Cardiac fibroblast (primary cell): ENCODE data around the gene KAZN.

Experiments used
- DNase-seq, 2 donors: peaks; one replicate each; pipeline versions ENCODE4 v3.0.0 to v3.0.0-alpha.2; 2010; ENCODE audit warnings: low read depth in 2 of 2
- H3K4me3 ChIP-seq, 2 donors: replicated peaks in 1 of 2; 1 replicate in 1 of 2; 2 replicates in 1 of 2; pipeline ENCODE4 v1.5.1; 2011; ENCODE audit warnings: low read depth in 2 of 2, low read length in 2 of 2, mild to moderate bottlenecking in 2 of 2, moderate library complexity in 1 of 2
- TF ChIP-seq, protein P1 (sequence below): IDR thresholded peaks from one replicate; pipeline ENCODE4 v1.5.1; 2011; ENCODE audit warnings: low read depth, mild to moderate bottlenecking, low read length, inconsistent platforms

The KAZN gene

DNA sequence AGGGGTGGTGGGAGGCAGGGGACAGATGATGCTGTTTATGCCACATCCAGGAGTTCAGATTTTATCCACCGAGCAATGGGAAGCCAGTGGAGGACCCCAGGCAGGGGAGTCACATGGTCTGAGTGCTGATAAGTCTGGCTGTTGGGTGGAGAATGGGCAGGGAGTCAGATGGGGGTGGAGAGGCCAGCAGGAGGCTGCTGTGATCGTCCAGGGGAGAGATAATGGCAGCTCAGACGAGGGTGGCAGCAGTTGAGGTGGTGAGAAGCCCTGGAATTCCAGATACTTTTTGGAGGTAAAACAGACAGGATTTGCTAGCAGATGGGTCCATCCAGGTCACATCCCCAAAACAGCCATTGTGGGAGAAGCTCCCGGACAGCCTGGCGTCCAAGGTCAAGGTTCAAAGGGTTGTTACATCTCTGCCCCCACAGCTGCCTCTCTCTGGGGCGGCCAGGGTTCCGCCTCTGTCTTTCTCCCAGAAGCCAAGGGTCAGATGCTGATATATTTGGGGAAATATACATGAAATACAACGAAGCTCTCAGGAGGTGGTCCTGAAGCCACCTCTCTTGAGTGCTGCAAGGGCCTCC, 303.0 kb downstream of the KAZN start:
- DNase-seq: no peak
- TF ChIP-seq, protein P1, sequence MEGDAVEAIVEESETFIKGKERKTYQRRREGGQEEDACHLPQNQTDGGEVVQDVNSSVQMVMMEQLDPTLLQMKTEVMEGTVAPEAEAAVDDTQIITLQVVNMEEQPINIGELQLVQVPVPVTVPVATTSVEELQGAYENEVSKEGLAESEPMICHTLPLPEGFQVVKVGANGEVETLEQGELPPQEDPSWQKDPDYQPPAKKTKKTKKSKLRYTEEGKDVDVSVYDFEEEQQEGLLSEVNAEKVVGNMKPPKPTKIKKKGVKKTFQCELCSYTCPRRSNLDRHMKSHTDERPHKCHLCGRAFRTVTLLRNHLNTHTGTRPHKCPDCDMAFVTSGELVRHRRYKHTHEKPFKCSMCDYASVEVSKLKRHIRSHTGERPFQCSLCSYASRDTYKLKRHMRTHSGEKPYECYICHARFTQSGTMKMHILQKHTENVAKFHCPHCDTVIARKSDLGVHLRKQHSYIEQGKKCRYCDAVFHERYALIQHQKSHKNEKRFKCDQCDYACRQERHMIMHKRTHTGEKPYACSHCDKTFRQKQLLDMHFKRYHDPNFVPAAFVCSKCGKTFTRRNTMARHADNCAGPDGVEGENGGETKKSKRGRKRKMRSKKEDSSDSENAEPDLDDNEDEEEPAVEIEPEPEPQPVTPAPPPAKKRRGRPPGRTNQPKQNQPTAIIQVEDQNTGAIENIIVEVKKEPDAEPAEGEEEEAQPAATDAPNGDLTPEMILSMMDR: no peak
- no peak overlapping the region for H3K4me3 ChIP-seq

DNA sequence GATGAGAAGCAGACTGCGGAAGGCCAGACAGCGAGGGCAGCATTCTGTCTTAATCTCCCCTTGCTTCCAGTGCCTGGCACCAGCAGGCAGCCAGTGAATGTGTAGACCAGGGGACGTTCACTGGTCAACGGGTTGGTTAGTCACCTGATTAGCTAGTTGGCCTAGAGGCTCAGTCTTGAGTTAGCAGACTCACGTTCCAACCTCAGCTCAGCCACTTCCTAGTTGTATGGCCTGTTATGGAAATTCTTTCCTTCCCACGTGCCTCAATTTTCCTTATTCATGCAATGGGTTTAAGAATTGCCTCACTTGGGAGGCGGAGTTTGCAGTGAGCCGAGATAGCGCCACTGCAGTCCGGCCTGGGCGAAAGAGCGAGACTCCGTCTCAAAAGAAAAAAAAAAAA, 305.4 kb downstream of the KAZN start:
- no peak for DNase-seq
- H3K4me3 ChIP-seq: no peak overlapping the region
- TF ChIP-seq, protein P1: no peak

GRCh38 chr1:14906665-14907064, 308.2 kb downstream of the KAZN start:
- no peak overlapping the region for H3K4me3 ChIP-seq
- DNase-seq: no peak
- TF ChIP-seq, protein P1: no peak

DNA sequence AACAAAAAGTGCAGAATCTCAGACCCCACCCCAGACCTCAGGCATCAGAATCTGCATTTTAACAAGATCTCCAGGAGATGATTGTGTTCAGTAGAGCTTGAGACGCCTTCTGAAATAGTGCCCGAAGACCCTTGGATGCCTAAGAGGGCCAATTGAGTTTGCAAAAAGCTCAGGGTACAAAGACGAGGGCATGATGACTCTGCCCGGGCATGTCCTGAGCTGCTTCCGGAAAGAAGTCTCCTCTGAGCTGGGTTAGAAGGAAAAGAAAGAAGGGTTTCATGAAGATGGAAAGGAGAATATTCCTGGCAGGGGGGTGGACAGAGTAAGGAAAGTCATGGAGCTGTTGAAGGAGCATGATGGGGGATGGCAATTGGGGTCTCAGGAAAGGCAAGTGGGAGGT, 308.9 kb downstream of the KAZN start:
- TF ChIP-seq, protein P1: no peak
- no peak overlapping the region for H3K4me3 ChIP-seq
- DNase-seq: no peak

GRCh38 chr1:14909273-14909672, 310.8 kb downstream of the KAZN start:
- TF ChIP-seq, protein P1: no peak
- H3K4me3 ChIP-seq: no peak overlapping the region
- DNase-seq: no peak

DNA sequence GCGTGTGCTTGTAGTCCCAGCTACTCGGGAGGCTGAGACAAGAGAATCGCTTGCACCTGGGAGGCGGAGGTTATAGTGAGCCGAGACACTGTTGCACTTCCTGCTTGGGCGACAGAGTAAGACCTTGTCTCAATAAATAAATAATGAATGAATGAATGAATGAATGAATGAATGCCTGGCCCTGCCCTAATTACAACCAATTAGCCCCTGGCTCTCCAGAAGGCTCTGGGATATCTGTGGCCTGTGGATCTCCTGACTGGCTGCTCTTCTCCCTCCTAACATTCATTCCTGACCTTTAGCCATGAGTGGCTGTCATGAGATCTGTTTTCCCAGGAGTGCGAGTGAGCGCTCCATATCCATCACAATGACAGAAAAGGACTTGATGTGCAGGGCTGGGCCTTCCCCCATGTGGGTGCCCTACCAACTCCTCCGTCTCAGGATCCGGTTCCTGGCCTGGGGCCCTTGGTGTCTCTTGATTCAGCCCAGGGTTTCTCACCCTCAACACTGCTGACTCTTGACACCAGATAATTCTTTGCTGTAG, 311.5 kb downstream of the KAZN start:
- no peak overlapping the region for H3K4me3 ChIP-seq
- TF ChIP-seq, protein P1: no peak
- DNase-seq: no peak
